Body of pancreas (tissue), 4 donors: ENCODE results near the gene KLHL6.

Experiments
- CTCF ChIP-seq, 7 experiments: fragments of 450-650 bp in 4 of 7; fragments of 200-600 bp in 3 of 7; sonication (generic) in 3 of 7; IDR thresholded peaks; one replicate each; pipeline ENCODE4 v1.5.1; 2016 to 2019; ENCODE audit warnings: antibody characterized with exemption in 7 of 7
- POLR2A ChIP-seq, 3 donors: fragments of 450-650 bp; IDR thresholded peaks; one replicate each; pipeline ENCODE4 v1.6.1; 2016; ENCODE audit warnings: antibody characterized with exemption in 3 of 3, mild to moderate bottlenecking in 2 of 3

GRCh38 chr3:183448369-183449128 lies 107.0 kb downstream of the KLHL6 start:
- TF ChIP-seq CTCF (IDR thresholded peaks at IDR 0.05) (no peak), POLR2A (IDR thresholded peaks at IDR 0.05) (no peak)
